GM19035 (cell line): ENCODE results near the gene CYP24A1.
"Not testable (repeated sequence)": the region's sequence is repeated elsewhere in the genome, so short reads cannot be mapped to it uniquely, and the experiment has no call there.

Experiments used
- ATAC-seq: cut with Tn5 transposase; IDR thresholded peaks from one replicate; pipeline ENCODE4 v1.9.1; 2021; ENCODE audit not compliant: unreplicated experiment

The CYP24A1 gene

DNA sequence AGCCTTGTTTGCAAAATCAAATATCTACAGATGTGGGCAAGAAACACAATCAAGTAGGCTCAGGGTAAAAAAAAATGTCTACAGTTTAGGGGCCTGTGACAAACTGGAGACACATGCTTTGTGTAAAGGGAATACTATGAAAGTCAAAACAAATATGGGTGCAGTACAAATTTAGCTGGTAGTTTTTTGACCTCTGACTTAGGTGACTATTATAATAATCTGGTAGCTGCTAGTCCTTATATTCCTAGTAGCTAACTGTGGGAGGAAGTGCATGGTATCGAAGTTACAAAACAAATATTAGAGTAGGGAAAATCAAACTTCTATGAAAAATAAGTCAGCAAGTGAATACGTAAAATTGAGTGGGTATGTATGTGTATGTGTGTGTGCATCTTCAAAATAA is 35.4 kb downstream of the CYP24A1 start:
- ATAC-seq = no peak

DNA sequence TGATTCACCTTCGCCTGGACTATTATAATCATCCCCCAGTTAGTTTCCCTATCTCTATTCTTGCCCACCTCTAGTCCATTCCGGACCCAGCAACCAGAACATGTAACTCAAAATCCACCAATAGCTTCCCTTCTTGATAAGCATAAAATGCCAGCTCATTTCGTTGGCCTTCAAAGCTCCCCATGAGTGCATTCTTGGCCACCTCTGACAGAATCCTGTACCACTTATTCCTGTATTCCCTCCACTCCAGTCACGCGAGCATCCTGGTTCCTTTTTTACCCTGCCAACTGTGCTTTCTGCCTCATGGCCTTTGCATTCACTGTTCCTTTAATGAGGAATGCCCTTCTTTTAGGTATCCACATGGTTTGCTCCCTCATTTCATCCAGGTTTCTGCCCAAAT is 36.7 kb downstream of the CYP24A1 start:
- no peak for ATAC-seq

DNA sequence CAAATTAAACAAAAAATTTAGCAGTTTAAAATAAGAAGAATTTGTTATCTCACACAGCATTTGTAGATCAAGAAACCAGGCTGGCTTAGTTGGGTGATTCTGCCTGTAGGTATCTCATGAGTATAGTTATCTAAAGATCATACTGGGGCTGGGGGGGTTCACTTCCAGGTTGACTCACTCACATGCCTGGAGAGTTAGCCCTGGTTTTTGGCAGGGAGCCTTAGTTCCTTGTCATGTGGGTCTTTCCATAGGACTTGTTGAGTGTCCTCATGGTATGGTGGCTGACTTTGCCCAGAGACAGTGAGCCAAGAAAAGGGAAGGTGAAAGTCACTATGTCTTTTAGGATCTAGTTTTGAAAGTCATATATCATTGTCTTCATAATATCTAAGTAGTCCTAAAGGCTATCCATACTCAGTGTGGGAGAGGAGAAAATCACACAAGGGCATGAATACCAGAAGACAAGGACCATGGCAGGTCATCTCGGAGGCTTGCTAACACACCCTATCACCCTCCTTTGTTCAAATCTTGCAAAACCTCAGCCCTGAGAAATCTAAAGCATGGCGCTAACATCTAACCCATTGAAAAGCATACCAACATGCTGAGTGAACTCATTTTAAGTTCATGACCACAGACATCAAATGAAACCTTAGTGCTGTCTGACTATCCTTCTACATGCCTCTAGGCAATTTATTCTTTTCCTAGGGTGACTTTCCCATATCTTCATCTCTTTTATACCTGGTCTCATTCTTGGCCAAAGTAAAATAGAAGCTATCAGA is 39.2 kb downstream of the CYP24A1 start:
- ATAC-seq = no peak

DNA sequence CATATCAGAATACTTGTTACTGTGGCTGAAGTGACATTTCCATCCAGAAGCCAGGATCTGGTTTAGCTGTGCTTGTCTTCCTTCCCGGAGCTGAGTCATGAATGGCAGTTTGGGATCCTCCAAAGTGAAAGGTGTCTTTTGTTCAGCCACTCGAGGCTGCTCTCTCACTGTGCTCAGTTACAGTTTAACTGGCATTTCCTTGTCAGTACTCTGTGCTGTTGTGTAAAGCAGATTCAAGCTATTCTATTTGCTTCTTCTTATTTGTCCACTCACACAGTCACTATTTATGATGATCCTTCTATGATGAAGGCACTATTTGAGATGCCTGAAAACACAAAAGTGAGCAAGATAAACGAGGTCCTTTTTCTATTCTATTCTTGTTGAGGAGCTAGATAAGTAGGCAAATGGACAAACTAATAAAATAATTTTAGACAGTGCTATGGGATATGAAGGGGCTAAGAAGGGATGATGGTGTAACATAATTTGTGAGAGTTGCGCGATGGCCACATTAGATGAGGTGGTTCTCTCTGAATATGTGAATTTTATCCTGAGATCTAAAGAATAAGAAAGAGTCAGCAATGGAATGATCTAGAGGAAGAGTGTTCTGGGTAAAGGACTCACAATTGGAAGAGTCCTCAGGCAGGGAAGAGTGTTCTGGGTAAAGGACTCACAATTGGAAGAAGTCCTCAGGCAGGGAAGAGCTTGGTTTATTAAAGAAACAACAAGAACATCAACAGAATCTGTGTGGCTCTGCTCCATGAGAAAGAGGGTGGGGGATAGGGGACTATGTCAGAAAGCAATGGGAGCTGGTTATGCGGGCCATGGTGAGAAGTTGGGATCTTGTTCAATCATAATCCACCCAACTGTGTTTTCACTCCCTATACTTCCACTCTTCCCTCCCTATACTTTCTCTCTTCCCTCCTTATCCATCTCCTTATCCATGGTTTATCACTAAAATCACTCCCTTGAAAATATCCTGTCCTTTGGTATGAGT is 40.1 kb downstream of the CYP24A1 start:
- ATAC-seq = no peak

DNA sequence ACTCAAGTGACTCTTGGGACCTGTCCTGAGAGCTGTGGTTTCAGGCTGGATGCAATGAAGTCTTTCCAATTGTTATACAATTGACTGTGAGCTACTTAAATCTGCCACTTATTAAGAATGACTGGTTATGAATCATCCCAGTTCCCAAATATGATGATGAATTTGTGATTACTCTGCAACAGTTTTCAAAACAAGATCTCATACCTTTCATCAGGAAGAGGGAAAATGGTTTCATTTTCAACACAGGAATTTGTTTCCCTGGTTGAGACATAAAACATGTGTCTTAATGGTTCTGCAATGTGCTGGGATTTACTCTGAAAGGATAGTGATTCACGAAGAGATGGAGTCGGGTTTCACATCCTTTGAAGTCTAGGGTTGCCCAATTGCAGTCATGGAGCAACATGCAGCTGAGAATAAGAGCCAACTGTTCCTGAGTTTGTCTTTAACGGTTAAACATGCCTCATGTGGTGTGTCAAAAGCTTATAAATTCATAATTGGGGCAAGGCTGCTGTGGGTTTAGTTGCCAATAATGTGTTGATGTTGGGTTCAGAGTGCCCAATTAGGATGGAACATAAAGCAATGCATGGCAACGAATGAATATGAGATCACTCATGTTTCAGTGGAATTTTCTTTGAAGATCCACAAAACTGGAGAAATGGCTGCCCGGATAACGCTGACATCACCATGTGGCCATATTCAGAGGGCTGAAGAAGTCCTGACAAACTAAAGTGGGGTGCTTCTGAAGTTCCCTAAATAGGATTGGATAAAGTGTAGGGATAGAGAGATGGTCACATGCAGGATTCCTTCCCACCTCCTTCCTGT is 41.0 kb downstream of the CYP24A1 start:
- no peak for ATAC-seq

DNA sequence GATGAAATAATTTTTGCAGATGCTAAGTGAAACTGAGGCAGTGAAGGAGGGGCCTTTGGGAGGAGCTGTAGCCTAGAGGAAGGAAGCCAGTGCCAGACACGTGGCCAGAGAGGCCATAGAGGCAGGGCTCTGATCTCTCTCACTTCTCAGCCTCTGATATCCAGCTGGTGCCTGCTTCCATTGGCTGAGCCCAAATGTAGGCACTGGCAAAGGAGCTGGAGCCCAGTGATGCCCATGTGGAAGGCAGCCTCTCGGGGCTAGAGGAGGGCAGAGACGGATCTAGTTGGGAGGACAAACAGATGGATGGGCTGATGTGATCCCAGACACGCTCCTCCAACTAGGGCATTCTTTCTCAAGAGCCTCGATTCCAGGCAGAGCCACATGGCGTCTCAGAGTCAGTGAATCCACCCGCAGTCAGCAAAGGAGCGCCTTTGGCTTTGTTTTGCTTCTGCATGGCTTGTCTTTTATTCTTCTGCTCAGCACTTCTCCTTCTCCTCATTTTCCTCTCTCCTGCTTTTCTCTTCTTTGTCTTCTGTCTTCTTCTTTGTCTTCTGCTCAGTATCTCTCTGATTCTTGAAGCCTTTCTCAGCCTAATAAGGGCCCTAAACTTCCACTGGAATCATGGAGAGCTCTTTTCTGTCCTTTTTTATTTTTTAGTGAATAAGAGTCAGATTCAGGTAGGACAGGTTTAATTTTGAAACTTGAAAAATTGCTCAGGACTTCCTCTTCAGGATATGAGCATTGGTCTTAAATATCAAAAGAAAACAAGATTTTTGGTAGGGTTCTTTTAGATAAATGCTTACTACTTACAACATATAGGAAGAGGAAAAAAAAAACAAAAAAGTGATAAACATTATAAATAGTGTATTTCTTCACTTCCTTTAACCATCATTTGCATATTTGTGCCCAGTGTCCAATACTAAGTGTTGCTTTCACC is 41.8 kb downstream of the CYP24A1 start:
- no peak for ATAC-seq

DNA sequence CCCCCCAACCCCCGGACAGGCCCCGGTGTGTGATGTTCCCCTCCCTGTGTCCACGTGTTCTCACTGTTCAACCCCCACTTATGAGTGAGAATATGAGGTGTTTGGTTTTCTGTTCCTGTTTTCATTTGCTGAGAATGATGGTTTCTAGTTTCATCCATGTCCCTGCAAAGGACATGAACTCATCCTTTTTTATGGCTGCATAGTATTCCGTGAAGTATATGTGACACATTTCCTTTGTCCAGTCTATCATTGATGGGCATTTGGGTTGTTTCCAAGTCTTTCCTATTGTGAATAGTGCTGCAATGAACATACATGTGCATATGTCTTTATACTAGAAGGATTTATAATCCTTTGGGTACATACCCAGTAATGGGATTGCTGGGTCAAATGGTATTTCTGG is 42.7 kb downstream of the CYP24A1 start:
- not testable (repeated sequence) for ATAC-seq

DNA sequence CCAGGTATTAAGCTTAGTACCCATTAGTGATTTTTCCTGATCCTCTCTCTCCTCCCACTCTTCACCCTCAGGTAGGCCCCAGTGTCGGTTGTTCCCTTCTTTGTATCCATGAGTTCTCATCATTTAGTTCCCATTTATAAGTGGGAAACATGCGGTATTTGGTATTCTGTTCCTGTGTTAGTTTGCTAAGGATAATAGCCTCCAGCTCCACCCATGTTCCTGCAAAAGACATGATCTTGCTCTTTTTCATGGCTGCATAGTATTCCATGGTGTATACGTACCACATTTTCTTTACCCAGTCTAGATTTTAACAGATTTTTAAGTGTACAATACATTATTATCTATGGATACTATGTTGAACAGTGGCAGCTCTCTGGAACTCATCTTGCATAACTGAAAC is 44.4 kb downstream of the CYP24A1 start:
- ATAC-seq = no peak

DNA sequence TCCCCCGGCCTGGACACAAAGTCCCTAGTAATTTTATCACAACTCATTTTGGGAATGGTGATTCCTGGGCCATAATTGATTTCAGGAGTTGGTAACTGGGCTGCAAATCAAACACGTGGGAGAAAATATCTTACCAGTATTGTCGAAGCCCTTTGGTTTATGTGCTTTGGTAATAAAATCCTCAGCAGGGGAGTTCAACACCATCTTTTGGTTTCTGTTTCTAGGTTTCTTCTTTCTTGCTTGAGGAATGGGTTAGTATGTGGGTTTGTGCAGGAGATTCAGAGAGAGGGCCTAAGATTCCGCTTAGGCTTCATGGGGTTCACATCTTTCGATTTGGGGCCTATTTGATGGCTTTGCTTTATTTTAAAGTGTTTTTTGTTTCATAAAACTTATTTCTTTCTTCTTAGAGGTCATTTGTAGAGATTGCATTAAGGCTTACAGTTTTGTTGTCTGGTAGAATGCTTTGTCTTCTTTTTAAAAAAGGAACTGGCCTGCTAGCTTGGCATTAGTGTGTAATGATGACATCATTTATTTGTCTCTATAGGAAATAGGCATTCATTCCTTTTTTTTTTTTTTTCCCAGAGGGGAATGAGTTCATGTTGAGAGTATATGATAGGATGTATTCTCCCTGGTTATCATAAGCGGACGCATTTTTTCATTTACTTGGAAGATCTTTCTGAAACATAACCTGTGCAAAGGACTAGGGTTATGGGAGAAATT is 45.8 kb downstream of the CYP24A1 start:
- no peak for ATAC-seq

DNA sequence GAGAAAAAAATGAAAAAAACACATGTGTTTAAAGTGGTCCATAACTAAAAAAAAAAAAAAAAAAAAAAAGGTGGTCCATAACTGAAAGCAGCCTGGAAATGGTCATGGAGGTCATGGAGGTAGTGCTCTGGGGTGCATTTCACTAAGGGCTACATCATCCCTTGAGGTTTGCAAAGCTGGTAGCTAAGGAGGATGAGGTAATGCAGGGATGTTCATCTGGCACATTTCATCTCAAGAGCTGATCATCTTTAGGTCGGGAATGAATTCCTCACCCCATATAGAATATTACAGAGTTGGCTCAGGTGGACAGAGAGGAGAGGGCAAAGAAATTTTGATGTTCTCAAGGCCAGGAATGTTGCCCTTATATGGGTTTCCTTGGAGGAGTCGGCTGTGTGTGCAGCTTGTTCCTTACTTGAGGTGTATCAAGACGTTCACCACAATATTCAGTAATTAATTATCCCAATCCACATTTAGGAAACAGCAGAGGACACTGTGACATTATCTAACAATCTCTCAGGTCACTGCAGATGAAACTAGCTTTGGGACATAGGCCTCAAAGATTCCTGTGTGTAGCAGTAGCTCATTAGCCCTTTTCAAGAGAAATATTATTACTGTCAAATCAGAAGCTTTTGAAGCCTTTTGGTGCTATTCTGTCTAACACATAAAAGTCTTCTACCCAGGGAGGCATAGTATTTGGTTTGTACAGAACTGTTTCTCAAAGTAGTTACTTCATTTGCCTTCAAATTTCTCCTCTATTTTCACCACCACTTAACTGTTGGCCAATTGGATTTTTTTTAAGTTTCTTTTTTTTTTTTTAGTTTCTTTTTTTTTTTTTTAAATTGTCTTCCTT is 46.8 kb downstream of the CYP24A1 start:
- ATAC-seq = no peak

DNA sequence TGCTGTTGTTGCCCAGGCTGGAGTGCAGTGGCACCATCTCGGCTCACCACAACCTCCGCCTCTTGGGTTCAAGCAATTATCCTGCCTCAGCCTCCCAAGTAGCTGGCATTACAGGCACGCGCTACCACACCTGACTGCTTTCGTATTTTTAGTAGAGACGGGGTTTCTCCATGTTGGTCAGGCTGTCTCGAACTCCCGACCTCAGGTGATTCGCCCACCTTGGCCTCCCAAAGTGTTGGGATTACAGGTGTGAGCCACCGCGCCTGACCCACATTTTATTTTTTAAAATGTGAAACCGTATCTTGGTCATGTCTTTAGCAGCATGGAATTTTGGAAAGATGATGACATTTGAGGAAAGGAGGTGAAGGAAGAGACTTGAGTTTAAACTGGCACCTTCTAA is 47.5 kb downstream of the CYP24A1 start:
- not testable (repeated sequence) for ATAC-seq

DNA sequence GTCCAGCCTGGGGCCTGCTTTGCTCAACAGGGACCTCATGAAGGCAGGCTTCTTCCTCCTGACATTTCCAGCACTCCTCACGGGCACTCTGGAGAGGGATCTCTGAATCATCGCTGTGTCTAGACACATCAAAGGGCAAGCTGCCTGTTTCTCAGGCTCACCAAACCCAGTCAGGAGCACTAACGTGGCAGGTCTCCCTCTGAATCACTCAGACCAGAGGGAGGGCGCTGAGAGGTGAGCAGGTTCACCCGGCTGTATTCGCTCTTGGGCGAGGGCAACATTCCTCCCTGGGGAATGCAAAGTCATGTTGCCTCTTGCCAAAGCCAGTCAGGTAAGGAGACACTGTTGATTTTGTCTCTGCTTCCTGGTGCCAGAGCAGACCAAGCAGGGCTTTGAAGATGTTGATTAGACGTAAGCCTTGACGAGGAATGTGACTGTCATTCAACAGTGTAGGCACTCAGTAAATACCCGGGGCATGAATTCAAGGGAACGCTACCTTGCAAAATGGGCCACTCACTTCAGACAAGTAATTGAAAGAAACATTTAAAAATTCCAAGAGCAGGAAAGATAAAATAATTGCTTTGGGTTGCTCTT is 50.1 kb downstream of the CYP24A1 start:
- no peak for ATAC-seq

DNA sequence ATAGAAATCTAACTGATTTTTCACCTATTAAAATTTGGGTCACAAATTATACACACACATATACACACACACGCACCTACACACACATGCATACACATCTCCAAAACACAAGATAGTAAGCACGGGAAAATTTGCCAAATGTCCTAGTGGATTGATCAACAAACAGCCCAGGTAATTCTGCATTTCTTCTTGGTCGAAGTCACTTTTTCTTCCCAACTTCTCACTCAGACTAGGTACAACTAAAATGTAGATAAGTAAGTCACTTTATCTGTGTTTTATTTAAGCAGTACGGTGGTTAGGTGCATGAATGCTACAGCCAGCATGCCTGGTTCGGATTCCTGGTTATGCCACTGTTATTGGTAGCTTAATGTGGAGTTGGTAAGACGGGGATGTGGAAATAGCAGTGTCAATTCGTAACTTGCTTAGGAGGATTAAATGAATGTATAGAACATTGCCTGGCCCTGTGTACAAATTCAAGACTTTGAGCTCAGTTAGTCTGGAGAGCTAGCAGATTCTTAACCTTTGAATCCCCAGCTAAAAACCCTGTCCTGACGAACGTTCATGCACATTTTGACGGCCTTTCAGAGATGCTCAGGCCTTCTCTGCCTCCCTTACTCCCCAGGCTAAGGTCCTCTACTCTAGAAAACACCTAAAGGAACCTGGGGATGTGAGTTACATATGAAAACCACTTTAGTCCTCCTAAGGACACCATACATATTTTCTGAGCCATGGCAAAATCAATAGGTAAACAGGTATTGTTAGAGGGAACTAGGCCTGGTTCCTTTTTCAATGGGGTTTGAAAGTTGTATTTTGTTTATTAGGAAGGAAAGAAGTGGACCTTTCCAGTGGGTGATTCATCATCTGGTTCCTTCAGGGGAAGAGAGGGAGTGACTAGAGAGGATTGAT is 50.9 kb downstream of the CYP24A1 start:
- ATAC-seq = no peak

DNA sequence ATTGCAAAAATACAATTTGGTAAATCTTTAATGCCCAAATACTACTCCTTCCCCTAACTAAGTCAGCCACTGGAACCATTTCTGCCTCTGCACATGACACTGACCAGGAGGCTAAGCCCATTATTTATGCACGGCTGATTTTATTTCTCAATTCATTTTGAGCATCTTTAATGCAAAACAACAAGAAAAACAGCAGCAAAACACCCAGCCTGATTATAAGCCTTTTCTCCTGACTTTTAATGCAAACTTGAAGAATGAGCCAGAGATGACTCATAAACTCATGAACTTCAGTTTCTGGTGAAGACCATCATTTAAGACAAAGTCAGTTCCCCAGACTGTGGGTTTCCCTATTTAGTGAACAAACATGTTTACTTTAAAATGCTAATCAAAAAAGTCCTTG is 51.6 kb downstream of the CYP24A1 start:
- ATAC-seq = no peak

DNA sequence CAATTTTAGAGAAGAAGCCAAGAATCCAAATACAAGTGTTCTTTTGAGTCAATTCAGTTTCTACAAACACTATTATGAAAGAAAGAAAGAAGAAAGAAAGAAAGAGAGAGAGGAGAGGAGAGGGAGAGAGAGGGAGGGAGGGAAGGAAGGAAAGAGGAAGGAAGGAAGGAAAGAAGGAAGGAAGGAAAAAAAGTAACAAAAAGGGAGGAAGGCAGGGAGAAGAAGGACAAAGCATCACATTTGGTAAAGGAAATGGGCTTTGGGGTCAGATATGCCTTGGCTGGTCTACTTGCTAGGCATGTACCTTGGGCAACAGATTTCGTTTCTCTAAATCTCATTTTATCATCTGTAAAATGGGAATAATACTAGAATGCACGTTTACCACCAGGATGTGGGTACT is 54.0 kb downstream of the CYP24A1 start:
- no peak for ATAC-seq

DNA sequence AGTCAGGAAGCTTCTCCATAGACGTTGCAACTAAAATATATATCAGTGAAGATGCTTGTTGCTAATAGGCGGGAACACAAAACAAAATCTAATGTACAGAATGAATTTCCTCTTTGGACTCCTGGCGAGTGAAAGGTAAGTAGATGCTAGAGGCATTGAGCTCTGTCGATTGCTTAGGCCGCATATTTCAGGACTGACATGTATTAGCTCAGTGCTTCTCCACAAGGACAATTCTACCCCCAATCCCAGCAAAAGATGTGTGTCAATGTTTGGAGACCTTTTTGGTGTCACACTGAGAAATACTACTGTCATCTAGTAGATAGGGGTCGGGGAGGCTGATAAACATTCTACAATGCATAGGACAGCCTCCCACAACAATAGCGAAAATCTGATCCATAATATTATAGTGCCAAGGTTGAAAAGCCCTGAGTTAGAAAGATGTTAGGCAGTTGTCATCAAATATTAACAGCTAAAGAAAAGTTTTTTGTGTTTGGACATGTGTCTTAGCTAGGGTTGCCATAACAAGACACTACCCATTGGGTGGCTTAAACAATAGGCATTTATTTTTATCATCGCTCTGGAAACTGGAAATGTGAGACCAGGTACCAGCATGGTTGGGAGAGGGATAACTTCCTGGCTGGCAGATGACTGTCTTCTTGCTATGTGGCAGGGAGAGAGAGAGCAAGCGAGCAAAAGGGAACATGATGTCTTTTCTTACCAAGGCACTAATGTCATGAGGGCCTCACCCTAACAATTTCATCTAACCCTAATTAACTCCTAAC is 55.4 kb downstream of the CYP24A1 start:
- no peak for ATAC-seq
